ENCODE measurements around the gene ZBTB43.

ZBTB43 gene

DNA sequence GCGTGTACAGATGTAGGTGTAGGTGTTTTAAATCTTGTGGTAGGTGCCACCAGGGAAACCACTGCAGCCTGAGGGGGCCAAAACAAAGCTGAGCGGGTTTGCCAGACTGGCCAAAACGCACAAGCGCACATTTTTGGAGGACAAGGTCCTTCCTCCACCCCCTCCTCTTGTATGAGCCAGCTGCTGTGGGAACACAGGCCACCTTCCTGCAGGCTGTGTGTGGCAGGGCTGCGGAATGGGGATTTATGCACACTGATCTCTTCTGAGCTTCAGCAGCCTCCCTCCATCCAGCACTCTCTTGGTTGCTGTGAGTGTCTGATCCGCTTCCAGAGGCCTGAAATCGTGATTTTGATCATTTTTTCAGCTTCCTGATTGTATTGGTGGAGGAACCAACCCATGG is 22.4 kb downstream of the ZBTB43 start:
- DNase-seq (ENCODE audit: low read depth in 2 of 3, low spot score in 2 of 3) = no peak

DNA sequence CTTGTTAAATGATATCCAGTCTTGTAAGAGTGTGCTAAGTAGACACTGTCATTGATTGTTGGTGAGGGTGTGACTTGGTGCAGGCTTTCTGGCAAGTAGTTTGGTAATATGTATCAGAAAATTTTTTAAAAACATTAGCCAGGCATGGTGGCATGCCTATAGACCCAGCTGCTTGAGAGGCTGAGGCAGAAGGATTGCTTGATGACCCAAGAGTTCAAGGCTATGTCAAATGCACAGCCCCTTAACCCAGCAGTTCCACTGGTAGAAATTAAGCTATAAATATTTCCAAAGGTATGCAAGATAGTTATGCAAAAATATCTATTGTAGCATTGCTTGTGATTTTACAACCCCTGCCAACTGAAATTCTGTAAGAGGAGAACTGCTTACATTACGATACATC is 24.2 kb downstream of the ZBTB43 start:
- no peak for DNase-seq (ENCODE audit: low read depth in 2 of 3, low spot score in 2 of 3)

DNA sequence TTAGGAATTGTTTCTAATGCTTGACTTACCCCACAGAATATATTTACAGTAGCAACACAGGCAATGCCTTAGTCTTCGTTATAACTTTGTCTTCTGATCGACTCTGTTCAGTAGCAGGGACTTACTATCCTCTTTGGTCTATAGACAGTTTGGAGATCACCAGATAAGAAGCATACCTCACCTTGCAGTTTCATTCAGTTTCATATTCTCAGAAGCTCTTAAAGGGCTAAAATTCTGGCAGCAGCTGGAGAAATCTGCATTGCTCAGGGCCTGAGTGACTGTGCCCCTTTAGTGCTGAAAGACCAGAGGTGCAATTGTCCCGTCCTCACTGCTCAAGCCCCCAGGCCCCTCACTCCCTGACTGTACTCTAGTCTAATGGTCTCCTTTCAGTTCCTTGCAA is 26.0 kb downstream of the ZBTB43 start:
- DNase-seq (ENCODE audit: low read depth in 2 of 3, low spot score in 2 of 3) = no peak

DNA sequence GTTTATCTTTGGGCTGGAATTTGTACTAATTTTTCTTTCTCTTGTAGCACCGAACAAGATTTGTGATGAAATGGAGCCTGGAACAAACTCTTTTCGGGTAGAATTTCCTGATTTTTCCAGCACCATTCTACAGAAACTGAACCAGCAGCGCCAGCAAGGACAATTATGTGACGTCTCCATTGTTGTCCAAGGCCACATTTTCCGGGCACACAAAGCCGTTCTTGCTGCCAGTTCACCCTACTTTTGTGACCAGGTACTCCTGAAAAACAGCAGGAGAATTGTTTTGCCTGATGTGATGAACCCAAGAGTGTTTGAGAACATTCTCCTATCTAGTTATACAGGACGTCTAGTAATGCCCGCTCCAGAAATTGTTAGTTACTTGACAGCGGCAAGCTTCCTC is 27.6 kb downstream of the ZBTB43 start:
- DNase-seq (ENCODE audit: low read depth in 2 of 3, low spot score in 2 of 3) = no peak

DNA sequence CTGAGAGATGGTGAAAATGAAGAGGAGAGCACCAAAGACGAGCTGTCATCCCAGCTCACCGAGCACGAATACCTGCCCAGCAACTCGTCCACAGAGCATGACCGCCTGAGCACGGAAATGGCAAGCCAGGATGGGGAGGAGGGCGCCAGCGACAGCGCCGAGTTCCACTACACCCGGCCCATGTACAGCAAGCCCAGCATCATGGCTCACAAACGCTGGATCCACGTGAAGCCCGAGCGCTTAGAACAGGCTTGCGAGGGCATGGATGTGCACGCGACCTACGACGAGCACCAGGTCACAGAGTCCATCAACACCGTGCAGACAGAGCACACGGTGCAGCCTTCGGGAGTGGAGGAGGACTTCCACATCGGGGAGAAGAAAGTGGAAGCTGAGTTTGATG is 28.2 kb downstream of the ZBTB43 start:
- no peak for DNase-seq (ENCODE audit: low read depth in 2 of 3, low spot score in 2 of 3)

DNA sequence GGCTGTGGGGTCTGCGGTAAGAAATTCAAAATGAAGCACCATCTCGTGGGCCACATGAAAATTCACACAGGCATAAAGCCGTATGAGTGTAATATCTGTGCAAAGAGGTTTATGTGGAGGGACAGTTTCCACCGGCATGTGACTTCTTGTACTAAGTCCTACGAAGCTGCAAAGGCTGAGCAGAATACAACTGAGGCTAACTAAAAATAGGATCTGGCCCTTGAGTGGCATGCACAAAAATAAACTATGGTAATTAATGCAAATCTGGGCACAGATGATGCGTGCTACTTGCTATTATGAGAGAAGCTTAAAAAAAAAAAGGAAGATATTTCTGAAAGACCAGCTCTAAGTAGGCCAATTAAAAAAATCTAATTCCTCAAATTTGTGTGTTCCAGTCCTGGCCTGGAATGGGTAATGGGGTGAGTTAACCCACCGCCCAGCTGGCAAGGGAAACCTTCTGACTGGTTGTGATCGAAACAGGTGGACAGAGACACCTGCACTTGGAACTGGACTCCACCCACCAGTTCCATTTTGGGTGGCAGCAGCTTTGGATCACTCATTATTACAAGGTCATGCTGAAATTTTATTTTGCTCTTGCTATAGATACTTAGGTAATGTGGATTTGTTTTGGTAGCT is 29.0 kb downstream of the ZBTB43 start:
- DNase-seq (ENCODE audit: low read depth in 2 of 3, low spot score in 2 of 3) = no peak

DNA sequence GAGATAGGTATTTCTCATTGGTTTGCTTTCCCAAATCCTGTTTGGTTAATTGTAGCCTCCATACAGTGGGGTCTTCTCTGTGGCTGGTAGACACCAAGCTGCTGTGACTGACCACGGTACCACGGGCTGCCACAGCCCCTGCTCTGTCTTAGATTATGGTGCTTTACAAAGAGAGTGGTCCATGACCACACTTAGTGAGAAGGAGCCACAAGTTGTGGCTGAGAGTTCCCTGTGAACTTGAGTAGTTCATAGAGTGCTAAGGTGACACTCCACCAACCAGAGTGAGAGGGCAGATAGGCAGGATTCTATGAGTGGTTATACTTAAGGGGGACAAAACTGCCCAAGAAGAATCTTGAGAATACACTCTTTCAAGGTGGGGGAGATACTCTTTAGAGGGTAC is 29.8 kb downstream of the ZBTB43 start:
- DNase-seq (ENCODE audit: low read depth in 2 of 3, low spot score in 2 of 3) = no peak

DNA sequence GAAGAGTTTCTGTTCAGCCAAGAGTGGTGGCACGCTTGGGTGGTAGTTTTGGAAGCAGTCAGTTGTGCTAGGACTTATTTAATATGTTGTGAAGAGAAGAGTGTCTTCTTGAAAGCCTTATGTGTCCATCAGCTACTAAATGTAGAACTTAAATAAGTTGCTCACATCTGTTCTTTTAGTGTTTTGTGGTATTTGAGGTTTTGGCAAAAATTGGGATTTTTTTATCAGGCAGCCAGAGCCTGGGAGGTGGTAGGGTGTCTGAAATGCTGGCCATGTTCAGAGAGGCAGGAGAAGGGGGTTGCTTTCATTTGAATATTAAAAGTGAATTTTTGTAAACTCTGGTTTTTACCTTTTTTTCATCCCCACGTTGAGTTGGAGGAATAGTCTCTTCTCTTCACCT is 31.4 kb downstream of the ZBTB43 start:
- DNase-seq (ENCODE audit: low read depth in 2 of 3, low spot score in 2 of 3) = no peak

DNA sequence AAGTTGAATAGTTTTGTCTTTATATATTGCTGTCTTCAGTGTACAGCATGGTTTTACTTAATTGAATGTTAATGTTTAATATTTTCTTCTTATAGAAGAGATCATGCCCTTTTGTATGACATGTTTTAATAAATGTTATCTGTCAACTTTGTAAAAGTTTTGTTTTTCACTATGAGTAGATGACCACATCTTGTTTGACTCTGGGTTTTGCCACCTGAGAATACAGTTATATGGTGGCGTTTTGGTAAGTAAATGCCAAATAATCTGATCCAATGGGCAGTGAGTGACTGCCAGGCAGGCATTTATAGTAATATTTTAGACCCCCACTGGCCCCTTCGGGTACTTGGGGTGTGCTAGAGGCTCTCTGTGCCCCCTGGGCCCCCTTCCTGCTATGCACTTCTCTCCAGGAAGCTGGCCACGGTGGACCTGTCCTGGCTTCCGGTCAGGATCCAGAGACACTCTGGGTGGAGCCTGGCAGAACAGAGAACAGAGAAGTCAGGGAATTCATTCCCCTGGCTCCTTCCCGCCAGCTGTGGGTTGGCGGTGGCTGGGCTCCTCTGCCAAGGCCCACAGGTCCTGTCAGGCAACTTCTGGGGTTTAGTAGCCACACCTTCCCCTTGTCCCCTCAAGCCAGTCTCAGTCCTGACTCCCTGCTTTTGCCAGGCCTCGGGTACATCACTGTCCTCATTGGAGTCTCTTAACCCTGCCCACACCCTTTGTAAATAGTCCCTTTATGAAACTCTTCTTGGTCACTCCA is 33.4 kb downstream of the ZBTB43 start:
- no peak for DNase-seq (ENCODE audit: low read depth in 2 of 3, low spot score in 2 of 3)

DNA sequence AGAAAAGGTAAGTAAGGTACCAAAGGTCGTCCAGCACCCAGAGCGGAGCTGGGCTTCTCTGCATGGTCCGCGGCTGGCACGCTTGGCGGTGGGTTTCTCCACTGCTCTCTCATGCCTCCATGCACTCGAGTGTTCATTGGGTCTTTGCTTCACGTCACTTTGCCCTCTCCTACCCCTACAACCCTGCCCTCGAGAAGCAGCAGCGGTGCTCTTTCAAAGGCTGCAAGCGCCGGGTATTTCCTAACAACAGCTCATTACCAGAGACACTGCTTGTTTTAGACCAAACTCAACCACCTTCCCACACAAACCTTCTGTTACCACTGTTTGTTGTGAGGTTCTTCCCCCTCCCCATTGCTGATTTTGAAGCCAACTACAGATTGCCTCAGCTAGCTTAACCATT is 34.1 kb downstream of the ZBTB43 start:
- no peak for DNase-seq (ENCODE audit: low read depth in 2 of 3, low spot score in 2 of 3)

DNA sequence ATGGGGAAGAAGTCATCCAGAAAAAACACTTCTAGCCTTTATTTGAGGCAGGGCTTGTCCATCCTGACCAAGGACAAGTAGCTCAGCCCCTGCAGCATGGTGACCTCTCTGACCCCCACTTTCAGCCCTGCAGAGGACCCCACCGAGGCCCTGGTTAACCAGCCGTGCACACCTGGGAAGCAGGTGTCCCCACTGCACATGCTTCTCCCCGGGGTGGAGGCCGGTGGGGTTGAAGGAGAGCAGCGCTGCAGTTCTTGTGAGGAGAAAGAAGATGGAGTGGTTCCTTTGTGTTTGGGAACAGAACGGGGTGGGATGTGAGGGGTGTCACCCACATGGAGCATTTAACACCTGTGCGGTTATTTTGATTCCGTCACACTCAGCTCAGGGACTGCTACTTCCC is 34.5 kb downstream of the ZBTB43 start:
- DNase-seq (ENCODE audit: low read depth in 2 of 3, low spot score in 2 of 3) = no peak

DNA sequence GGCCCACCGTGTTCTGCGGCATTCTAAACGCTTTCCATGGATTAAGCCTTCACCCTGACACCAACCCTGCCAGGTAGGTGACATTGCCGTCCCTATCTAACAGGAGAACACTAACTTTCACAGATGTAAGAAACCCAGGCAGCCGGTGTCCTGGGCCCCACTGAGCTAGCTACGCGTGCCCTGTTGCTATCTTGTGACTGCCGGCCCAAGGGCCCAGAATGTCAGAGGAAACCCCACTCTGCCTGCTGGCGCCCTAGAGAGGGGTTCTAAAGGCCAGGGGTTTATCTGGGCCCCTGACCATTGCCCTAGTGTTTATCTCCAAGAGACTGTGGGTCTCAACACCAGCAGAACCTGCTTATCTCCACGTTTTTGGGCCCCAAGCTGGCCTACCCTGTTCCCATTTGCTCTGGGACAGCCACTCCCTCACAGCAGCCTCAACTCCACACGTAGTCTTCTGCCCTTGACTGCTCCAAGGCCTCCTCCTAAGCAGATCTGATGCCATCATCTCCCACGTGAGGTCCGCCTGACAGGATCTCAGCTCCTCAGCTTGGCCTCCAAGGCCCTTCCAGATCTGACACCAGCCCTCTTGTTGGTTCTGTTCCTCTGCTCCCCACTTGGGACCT is 37.5 kb downstream of the ZBTB43 start:
- no peak for DNase-seq (ENCODE audit: low read depth in 2 of 3, low spot score in 2 of 3)

DNA sequence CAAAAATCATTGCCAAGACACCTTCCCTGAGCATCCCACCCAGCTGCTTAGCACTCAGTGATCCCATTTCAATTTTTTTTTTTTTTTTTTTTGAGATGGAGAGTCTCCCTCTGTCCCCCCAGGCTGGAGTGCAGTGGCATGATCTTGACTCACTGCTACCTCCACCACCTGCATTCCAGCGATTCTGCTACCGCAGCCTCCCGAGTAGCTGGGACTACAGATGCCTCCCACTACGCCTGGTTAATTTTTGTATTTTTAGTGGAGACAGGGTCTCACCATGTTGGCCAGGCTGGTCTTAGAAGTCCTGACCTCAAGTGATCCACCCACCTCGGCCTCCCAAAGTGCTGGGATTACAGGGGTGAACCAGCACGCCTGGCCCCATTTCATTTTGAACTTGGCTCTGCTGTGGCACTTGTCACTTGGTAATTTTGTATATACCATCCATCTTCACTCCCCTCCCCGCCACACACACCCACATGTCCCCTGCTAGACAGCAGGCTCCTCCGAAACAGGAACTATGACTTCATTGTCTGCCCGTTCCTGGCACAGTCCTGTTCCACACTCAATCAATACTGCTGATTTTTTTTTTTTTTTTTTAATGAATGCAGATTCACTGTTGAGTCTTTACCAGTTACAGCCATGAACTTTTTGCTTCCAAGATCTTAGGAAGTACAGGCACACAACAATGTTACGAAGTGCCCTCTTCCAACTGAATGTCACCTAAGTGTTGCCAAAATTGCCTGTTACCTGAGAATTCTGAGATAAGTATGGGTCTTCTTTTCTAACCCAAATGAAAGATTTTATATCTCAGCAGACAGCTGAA is 38.3 kb downstream of the ZBTB43 start:
- no peak for DNase-seq (ENCODE audit: low read depth in 2 of 3, low spot score in 2 of 3)

DNA sequence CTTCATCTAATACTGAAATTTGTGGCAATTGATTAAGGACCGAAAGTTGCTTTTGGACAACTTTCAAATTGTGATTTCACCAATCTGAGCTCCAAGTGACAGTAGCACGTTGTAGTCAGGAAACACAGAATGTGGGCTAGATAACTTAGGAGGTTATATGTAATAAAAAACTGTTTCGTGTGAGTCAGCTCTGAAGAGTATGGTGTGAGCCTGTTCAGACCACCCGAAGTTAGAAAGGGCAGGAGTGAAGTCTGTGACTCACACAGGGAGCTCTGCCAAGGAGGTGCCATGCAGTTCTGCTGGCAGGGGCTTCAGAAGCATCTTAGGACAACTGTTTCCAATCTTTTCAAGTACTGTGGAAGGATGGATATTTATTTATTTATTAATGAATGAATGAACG is 39.2 kb downstream of the ZBTB43 start:
- DNase-seq (ENCODE audit: low read depth in 2 of 3, low spot score in 2 of 3) = no peak

DNA sequence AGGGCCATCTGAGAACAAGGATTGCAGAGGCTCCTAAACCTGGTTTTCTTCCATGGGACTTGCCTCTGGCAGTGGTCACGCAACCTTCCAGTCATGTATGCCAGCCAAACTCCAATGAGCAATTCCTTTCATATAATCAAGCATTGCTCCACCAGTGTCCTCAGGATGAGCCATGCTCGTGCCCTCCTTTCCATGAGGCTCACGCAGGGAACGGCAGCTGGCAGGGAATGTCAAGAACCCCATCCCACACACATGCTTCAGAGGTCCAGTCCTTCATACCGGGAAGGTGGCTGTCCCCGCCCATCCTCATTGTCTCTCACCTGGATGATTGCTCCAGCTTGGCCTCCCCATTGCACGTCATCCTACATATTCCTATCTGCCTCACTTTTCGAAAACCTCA is 42.2 kb downstream of the ZBTB43 start:
- DNase-seq (ENCODE audit: low read depth in 2 of 3, low spot score in 2 of 3) = no peak

DNA sequence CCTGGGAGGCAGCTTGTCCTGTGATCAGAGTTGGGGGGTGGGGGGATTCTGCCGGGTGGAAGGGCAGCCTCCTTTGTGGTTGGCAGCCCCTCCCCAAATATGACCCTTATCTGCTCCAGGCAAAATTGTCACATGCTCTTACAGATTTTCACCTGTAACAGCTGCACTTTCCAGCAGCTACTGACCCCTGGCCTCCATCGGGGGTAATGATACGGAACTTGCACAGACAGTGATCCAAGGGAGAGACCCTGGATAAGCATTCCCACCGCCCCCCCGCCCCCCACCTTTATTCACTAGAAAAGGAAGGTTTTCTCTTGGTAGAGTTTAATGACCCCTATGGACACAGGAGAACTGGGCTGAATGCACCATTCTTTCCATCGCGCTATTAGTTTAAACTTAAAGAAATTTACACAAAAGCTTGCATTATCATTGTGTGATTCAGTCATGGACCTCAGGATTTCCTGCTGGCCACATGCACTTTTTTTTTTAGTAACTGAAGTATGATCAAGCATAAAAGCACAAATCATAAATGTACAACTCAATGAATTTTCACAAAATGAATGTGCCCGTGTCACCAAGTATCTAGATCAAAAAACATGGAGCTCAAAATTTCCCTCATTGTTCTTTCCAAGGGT is 44.9 kb downstream of the ZBTB43 start:
- no peak for DNase-seq (ENCODE audit: low read depth in 2 of 3, low spot score in 2 of 3)

DNA sequence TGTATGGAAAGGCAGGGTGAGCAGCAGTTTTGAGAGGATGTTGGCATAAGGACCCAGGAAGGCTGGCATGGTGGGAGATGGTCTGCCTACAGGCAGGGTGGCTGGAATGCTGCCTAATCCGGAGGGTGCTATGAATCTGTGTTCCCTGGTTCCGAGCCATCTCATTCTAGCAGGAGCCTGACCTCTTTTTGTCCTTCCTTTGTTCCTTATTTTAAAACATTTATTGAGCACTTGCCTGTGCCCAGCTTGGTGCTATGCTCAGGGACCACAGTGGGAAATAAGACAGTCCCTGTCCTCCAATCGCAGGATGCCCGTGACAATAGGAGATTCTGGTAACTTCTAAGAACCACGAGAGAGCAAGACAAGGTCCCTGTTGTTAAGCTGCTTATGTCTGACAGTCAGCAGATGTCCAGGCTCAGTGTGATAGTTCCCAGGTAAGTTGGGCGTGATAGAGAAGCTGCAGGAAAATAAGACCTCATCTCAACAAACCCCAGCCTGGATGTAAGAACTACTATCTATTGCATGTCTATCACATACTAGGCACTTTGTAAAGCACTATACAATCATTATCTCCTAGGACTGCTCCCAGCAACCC is 46.5 kb downstream of the ZBTB43 start:
- DNase-seq (ENCODE audit: low read depth in 2 of 3, low spot score in 2 of 3) = no peak

DNA sequence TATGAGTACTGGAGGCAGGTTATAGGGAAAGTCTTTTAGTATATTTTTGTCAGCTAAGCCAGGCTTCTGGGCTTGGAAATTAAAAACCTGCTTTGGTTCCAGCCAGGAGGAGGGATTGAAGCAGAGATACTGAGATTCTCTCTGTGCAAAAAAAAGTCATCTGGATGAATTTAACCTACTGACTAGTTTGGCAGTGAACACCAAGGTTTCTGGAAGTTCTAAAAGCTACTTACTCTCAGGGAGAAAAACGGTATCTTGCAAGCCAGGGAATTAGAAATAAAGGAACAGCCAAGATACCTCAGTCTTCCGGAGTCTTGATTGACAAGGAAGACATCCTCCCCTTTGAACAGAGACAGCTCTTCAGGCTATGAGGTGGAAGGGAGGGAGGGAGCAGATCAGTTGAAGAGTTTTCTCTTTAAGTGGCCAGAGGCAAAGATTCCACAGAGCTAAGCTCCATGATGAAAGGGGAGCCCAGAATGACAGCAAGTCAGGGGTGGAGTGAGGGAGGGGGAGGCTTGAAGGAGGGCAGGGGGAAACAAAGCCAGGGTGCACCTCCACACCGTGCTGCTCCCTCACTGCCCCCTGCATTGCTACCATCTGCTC is 47.3 kb downstream of the ZBTB43 start:
- DNase-seq (ENCODE audit: low read depth in 2 of 3, low spot score in 2 of 3) = no peak

DNA sequence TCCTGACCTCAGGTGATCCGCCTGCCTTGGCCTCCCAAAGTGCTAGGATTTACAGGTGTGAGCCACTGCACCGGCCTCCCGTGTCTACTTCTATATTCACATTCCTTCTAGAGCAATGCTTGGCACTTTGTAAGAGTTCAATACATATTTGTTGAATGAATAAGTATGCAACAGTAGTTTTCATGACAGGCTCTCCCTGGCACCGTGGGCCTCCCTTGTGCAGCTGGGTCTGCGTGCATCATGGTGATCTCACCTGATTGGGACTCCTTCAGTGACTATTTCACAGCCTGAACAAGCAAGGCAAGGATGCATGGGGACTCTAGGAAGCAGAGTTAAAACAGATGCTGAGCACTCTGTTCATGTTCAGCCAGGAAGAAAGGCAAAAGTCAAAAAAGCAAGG is 48.8 kb downstream of the ZBTB43 start:
- DNase-seq (ENCODE audit: low read depth in 2 of 3, low spot score in 2 of 3) = no peak

DNA sequence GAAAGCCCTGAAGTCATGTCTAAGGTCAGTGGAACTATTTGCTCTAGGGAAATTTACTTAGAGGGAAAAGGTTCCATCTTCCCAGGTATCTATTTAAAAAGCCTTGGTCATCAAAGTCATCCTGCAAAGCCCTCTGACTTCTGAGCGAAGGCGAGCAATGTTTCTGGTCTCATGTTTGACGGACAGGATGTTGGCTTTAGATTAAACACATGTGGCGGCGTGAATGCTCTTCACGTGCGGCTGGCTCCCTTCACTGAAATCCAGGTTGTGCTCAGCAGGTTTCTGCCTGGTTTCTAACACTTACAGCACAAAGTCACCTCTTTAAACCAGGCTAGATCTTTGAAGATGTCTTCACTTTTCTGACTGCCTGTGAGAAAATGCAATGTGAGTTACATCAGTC is 49.9 kb downstream of the ZBTB43 start:
- no peak for DNase-seq (ENCODE audit: low read depth in 2 of 3, low spot score in 2 of 3)

Data from activated CD8-positive, alpha-beta memory T cell treated with anti-CD3 and anti-CD28 coated beads for 48 hours (primary cell).